Fibroblast of the conjunctiva (primary cell): Measurements from ENCODE around the gene PIAS4.
"Not testable (repeated sequence)": the region's sequence is repeated elsewhere in the genome, so short reads cannot be mapped to it uniquely, and the experiment has no call there.

Source experiments
- DNase-seq: peaks from one replicate; pipeline ENCODE4 v3.0.0-alpha.2; 2010; ENCODE audit warnings: low read depth

The PIAS4 gene, protein sequence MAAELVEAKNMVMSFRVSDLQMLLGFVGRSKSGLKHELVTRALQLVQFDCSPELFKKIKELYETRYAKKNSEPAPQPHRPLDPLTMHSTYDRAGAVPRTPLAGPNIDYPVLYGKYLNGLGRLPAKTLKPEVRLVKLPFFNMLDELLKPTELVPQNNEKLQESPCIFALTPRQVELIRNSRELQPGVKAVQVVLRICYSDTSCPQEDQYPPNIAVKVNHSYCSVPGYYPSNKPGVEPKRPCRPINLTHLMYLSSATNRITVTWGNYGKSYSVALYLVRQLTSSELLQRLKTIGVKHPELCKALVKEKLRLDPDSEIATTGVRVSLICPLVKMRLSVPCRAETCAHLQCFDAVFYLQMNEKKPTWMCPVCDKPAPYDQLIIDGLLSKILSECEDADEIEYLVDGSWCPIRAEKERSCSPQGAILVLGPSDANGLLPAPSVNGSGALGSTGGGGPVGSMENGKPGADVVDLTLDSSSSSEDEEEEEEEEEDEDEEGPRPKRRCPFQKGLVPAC

GRCh38 chr19:4007021-4007835, at the start of gene PIAS4:
Gene PIAS4 (plus strand): TSS chr19:4007736. CDS start chr19:4007761, 25 bp downstream.
- peak; percentile 86 for DNase-seq

GRCh38 chr19:3958836-3959765, 48.4 kb upstream of the PIAS4 start:
- DNase-seq = no peak

GRCh38 chr19:3959766-3960131, 47.8 kb upstream of the PIAS4 start:
- no peak for DNase-seq

GRCh38 chr19:3961007-3961406, 46.5 kb upstream of the PIAS4 start:
- DNase-seq = no peak

DNA sequence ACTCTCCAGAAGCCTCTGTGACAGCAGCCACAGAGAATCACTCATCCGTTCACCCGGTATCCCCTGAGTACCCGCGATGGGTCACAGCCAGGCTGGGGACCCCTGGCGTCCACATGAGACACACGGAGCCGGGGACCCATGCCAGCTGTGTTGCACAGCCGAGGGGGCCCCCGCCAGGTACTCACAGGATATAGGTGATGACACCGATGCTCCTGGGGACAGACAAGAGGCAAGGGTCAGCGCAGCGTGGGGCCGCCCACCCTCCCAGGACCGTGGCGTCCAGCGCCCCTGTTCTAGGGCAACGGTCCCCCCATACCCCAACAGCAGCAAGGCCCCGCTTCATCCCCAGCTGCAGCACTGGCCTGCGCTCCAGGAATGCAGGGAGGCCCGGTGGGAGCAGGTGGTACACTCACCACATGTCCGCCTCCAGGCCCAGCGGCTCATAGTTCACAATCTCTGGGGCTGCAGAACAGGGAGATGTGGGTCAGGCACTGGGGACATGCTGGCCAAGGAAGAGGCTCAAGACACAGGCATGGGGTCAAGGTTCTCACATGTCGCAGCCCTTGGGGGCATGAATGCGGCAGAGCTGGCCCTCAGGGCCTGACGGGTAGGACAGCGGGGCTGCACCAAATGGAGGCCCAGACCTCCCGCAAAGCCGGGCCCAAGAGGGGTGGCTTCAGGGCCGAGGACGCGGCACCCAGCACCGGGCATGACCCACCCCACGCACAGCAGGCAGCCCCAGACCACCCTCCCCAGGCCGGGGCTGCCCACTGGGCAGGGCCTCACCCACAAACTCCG, 43.9 kb upstream of the PIAS4 start:
- no peak for DNase-seq

DNA sequence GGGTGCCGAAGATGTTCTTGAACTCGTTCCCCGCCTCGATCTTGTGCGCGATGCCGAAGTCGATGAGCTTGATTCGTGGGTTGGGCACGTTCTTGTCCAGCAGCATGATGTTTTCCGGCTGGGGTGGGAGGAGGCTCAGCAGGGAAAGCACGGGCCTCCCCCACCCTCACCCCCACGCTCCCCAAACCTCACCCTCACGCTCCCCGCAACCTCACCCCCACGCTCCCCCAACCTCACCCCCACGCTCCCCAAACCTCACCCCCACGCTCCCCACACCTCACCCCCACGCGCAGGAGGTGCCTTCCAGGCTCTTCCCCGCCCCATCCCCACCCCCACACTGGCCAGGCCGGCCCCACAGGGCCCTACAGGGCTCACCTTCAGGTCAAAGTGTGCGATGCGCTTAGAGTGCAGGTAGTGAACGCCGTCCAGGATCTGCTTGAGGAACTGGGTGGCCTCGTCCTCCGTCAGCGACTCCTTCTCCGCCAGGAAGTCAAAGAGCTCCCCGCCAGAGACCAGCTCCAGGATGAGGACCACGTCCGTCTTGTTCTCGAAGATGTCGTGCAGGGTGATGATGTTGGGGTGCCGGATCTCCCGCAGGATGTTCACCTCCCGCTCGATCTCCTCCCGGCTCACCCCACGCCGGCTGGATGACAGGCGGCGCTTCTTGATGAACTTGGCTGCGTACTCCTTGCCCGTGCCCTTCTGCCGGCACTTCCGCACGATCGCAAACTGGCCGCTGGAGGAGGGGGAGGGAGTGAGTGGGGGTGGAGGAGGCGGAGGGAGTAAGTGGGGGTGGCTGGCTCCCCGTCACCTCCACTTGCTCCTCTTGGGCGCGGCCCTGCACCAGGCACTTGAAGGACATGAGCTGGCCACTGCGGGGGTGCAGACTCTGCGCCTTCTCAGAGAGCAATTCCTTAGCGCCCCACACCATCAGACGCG, 43.0 kb upstream of the PIAS4 start:
- no peak for DNase-seq

DNA sequence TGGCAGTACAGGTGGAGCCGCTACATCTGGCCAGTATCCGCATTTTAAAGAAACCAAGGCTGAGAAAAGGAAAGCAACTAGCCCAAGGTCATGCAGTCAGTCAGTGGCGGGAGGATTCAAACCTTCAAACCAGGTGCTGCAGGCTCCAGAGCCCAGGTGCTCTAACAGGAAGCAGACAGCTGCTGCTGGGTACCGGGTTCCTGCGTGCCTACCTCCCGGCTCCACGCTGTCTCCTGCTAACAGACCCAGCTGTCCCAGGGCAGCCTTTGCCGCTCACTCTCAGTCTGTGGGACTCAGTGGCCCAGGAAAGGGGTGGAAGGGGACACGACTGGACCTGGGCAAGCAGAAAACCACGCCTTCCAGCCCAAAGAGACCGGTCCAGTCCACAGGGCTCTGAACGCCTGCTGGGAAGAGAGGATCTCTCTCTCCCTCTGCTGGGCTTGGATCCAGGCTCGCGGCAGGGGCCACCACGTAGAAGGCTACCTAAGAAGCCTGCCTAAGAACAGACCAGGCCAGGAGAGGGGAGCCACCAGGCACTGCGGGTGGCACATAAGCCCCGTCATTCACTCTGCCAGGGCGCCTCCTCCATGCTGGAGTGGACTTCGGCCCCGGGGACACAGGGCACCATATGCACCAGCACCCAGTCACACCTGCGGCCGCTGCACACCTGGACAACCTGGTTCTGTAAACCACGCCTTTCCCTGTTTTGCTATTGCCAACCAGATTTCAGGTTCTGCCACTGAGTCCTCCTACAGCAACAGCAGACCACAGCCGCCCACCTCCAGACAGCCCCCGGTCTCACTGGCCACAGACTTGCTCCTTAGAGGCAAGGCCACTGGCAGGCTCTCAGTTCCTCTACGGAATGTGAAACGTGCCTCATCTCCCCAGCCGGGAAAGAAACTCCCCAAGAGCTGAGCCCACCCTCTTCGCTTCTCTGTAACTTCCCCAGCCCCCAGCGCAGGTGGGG, 41.2 kb upstream of the PIAS4 start:
- DNase-seq = no peak

GRCh38 chr19:3967983-3968382, 39.6 kb upstream of the PIAS4 start:
- not testable (repeated sequence) for DNase-seq

DNA sequence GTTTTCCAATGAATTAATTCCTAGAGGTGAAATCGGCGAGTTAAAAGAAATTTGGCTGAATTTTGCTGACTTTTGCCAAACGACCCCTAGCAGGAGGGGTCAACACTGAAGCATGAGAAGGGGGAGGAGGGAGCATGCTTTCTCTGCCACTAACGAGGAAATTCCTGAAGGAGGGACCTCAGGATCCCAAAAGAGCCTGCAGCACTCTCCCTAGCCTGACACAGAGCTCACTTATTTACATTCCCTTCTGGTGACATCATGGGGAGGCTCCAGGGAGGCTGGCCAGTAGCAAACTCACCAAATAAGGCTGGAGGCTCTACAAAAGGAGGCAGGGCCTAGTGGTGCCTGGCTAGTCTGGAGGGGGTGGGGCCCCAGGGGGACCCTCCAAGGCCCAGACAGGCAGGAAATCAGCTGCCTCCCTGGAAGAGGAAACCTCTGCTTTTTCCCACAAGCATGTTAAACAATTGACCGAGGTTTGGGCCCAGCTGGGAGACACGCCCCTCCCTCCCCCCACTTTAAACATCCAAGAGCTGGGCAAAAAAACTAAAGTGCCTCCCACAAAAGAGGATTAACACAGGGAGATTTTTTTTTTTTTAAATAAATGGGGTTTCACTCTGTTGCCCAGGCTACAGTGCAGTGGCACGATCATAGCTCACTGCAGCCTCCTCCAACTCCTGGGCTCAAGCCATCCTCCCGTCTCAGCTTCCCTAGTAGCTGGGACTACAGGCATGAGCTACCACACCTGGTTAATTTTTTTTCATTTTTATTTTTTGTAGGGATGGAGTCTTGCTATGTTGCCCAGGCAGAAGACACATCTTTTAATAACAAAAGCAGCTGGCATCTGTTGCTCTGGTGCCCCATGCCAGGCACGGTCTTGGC, 38.7 kb upstream of the PIAS4 start:
- DNase-seq = peak; percentile 99

- no peak for DNase-seq
These were observed 37.9 kb upstream of the PIAS4 start for GRCh38 chr19:3969435-3970312.

GRCh38 chr19:3970313-3970807, 37.2 kb upstream of the PIAS4 start:
- no peak for DNase-seq

- peak; percentile 96 for DNase-seq
These were observed 36.5 kb upstream of the PIAS4 start, which contains the start of gene DAPK3 for GRCh38 chr19:3970808-3971598. Gene DAPK3 (minus strand): TSS chr19:3971099. CDS start chr19:3969735, 1,364 bp downstream.

DNA sequence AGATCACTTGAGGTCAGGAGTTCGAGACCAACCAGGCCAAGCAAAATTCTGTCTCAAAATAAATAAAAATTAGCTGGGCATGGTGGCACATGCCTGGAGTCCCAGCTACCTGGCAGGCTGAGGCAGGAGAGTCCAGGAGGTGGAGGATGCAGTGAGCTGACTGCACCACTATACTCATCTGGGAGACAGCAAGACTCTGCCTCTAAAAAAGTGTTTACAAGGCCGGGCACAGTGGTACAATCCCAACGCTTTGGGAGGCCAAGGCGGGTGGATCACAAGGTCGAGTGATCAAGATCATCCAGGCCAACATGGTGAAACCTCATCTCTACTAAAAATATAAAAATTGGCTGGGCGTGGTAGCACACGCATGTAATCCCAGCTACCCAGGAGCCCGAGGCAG, 32.4 kb upstream of the PIAS4 start:
- DNase-seq = no peak

GRCh38 chr19:3975637-3976087, 31.9 kb upstream of the PIAS4 start:
- DNase-seq = no peak

DNA sequence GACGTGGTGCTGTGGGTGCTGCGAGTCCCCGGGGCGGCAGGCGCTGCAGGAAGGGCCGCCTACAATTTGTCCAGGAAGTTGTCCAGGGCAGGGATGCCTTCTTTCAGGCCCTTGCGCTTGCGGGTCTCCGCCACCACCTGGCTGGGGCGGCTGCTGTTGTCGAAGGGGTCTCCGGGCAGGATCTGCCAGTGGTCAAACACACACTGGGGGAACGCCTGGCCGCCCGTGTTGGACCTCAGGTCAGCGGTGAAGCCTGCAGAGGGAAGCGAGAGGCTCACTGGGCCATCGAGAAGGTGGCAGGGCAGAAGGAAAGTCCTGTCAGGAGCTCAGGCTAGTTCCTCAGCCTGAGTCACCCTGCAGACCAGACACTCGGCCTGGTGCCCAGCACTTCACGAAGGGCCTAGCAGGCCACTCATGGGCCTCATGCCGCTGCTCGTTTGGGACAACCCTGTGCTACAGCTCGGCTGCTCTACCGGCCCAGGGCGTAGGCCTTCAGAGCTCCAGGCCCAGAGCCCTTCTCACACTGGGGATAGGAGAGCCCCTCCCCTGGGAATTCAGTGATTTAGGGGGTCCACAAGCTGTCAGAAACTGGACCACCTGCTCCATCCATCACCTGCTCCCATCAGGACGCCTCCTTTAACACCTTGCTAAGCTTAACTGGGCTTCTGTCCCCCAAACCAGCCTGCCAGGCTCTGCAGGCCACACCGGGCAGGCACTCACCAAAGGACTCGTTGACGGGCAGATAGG, 30.9 kb upstream of the PIAS4 start:
- no peak for DNase-seq
